ENCODE data around the gene ALDH6A1.

GRCh38 chr14:74085828-74086227, 1.6 kb upstream of the ALDH6A1 start:
- TF ChIP-seq EZH2 (IDR thresholded peaks at IDR 0.05; ENCODE audit: borderline replicate concordance): no peak
- TF ChIP-seq CTCF (IDR thresholded peaks at IDR 0.05; ENCODE audit: poor library complexity): no peak

Data from hepatocyte (in vitro differentiated cells).